Astrocyte of the spinal cord (primary cell): Measurements from ENCODE around the gene AKR1B15.
"Not testable (repeated sequence)": the region's sequence is repeated elsewhere in the genome, so short reads cannot be mapped to it uniquely, and the experiment has no call there.

ENCODE experiments used
- DNase-seq: peaks from one replicate; pipeline ENCODE4 v3.0.0; 2011; ENCODE audit warnings: low read depth, low spot score
- H3K4me3 ChIP-seq: 2 replicates; pipeline ENCODE4 v1.5.1; 2011; ENCODE audit warnings: low read depth, mild to moderate bottlenecking, low read length, moderate library complexity
- in situ Hi-C: cut with HindIII; loops from 2 replicates; pipeline ENCODE4 v1.10.0; 2017; ENCODE audit warnings: low sequenced_read_pairs
- TF ChIP-seq, protein P1 (sequence below): IDR thresholded peaks from 2 replicates; pipeline ENCODE4 v1.5.1; 2012; ENCODE audit warnings: low read depth, mild to moderate bottlenecking, low read length, inconsistent platforms

AKR1B15 gene

DNA sequence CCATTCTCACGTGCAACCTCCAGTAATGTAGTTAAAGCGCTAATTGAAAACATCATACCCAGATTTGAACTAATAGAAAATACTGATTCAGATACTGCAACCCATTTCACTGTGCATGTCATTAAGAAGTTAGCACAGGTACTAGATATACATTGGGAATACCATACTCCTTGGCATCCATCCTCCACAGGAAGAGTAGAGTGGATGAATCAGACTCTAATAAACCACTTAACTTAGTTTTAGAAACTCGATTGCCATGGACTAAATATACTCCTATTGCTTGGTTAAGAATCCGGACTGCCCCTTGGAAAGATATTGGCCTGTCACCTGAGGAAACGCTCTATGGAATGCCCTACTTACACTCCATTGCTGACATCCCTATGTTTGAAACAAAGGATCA lies 9.5 kb downstream of the AKR1B15 start:
- H3K4me3 ChIP-seq = no peak overlapping the region
- in situ Hi-C loops = no loop called here
- no peak for DNase-seq
- TF ChIP-seq, protein P1, sequence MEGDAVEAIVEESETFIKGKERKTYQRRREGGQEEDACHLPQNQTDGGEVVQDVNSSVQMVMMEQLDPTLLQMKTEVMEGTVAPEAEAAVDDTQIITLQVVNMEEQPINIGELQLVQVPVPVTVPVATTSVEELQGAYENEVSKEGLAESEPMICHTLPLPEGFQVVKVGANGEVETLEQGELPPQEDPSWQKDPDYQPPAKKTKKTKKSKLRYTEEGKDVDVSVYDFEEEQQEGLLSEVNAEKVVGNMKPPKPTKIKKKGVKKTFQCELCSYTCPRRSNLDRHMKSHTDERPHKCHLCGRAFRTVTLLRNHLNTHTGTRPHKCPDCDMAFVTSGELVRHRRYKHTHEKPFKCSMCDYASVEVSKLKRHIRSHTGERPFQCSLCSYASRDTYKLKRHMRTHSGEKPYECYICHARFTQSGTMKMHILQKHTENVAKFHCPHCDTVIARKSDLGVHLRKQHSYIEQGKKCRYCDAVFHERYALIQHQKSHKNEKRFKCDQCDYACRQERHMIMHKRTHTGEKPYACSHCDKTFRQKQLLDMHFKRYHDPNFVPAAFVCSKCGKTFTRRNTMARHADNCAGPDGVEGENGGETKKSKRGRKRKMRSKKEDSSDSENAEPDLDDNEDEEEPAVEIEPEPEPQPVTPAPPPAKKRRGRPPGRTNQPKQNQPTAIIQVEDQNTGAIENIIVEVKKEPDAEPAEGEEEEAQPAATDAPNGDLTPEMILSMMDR = no peak

DNA sequence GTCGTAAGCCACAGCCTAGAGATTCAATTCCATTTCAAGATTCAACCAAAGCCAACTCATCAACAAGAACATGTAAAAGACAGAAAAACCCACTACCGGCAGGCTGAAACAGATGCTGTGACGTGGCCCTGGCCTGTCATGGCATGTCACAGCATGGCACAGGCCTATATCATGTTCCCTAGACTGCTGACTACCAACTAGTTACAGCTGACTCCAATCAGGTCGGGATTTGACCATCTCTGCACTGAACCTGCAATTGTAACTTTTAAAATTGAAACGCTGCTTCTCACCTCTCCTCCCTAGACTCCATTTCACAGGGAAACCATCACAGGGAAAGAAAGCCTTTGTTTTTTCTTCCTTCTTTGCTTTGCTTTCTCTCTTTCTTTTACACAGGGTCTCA lies 12.7 kb downstream of the AKR1B15 start:
- in situ Hi-C loops, H3K4me3 ChIP-seq, DNase-seq: not testable (repeated sequence)

DNA sequence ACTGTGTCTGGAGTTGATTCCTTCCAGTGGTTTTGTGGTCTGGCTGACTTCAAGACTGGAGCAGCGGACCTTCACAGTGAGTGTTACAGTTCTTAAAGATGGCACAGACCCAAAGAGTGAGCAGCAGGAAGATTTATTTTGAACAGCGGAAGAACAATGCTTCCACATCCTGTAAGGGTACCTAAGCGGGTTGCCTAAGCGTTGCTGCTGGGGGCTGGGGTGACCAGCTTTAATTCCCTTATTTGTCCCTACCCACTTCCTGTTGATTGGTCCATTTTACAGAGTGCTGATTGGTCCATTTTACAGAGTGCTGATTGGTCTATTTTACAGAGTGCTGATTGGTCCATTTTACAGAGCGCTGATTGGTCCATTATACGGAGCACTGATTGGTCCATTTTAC lies 13.2 kb downstream of the AKR1B15 start:
- peak; percentile 86 for DNase-seq
- TF ChIP-seq, protein P1 = no peak
- in situ Hi-C loops = no loop called here
- no peak overlapping the region for H3K4me3 ChIP-seq

DNA sequence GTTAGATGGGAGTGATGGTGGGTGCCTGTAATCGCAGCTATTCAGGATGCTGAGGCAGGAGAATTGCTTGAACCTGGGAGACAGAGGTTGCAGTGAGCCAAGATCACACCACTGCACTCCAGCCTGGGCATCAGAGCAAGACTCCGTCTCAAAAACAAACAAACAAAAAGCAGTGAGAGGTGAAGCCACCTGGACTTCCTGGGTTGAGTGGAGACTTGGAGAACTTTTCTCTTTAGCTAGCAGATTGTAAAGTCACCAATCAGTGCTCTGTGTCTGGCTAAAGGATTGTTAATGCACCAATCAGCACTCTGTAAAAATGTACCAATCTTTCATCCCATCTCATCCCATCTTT lies 14.5 kb downstream of the AKR1B15 start:
- H3K4me3 ChIP-seq, in situ Hi-C loops, DNase-seq: not testable (repeated sequence)

DNA sequence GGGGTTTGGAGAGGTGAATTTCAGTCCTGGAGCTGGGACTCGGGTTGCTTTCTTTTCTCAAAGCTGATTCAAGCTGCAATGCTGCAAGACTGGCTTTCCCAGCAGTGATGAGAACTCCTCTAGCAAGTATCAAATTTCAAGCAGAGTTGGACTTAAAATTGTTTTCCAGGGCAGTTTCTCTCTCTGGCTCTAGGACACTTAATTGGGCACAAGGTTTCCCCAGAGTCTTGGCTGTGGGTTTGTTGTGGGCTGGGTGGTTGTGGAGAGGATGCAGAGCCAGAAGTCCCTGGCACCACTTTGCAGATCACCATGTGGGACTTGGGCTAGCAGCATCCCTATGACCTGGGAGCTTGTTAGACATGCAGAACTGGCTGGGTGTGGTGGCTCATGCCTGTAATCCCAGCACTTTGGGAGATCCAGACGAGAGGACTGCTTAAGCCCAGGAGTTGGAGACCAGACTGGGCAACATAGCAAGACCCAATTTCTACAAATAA lies 16.8 kb downstream of the AKR1B15 start:
- H3K4me3 ChIP-seq = no peak overlapping the region
- peak; percentile 50 for DNase-seq
- in situ Hi-C loops = no loop called here
- TF ChIP-seq, protein P1 = no peak

DNA sequence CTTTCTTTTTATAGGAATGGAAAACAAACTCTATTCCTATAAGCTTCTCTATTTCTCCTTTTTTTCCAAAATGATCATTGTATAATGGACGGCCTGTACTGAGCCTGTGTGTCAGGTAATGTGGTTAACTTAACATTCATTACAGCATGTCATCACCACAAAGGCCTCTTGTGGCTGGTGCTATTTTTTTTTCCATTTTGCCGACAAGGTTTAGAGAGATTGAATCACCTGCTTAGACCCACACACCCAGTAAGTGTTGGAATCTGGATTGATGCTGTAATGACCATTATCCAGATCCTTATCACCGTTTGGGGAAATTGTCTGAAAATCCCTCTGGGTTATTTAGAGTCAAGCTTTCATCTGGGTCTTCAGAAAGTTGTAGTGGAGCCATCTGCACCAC lies 18.5 kb downstream of the AKR1B15 start:
- no peak overlapping the region for H3K4me3 ChIP-seq
- TF ChIP-seq, protein P1 = no peak
- in situ Hi-C loops = no loop called here
- no peak for DNase-seq

DNA sequence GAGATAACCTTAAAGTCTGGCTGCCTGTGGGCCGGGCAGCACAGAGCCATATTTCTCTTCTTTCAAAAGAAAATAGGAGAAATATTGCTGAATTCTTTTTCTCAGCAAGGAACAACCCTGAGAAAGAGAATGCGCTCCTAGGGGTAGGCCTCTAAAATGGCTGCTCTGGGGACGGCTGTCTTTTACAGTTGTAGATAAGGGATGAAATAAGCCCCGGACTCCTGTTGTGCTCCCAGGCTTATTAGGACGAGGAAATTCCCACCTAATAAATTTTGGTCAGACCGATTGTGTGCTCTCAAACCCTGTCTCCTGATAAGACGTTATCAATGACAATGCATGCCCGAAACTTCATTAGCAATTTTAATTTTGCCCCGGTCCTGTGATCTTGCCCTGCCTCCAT lies 21.1 kb downstream of the AKR1B15 start:
- in situ Hi-C loops, H3K4me3 ChIP-seq, DNase-seq: not testable (repeated sequence)

DNA sequence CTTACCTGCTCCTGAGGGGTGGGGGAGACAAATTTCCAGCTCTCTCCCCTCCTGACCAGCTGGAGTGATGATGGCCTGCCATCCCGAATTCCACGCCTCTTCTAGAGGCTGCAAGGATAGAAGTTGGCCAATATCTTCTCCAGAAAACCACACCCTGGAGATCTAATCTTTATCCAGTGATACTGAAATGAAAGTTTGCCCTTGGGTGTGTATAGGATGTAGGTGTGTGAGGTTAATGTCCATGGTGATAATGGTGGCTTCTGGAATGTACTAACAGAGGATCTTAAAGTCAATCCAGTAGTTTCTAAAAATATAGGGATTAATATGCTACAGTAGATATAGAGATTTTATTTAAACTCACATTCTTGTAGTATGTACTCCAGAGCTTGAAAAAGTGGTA lies 22.2 kb downstream of the AKR1B15 start:
- TF ChIP-seq, protein P1 = no peak
- H3K4me3 ChIP-seq = no peak overlapping the region
- DNase-seq = no peak

More for the DNA sequence above, 22.2 kb downstream of the AKR1B15 start:
- in situ Hi-C loops = no loop called here
